GM20431 (cell line): ENCODE measurements around the gene DHRS12.

Source experiments
- in situ Hi-C: fragments of 300-500 bp; cut with MseI, MboI; formaldehyde crosslinking; loops from one replicate; pipeline ENCODE4 v1.15.0; 2020; ENCODE audit warnings: low sequenced_read_pairs; ENCODE audit not compliant: unreplicated experiment

DHRS12 gene

DNA sequence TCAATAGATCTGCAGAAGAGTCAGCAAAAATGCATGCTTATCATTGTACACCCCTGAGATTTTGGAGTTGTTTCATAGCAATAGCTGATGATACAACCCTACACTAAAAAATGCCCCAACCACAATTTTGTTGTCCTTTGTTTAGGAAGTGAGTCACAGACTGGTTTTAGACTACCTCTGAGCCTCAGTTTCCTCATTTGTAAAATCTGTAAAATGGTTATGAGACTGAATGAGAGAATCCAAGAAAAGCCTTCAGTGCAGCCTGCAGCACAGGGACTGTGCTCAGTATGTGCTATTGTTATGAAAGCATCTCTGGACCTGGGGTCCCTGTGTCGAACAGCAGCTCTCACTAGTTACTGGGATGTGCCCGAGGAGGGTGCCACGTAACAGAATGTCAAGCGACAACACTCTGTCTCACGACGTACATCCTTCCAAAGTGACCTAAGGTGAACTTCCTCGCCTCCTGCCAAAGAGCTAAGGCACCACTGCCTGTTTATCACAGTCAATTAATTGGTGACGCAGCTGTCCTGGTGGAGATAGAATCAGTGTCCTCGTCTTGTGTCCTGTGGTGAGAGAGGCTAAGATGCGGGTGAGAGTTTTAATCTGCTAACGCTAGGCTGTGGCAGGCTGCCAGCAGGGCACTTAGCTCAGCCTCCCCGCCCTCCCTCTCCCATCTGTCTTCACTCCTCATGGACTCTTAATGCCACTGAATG is 18.1 kb downstream of the DHRS12 start:
- in situ Hi-C loops: loop anchor here (25.0 kb wide), 1 partner anchor 349 kb away; no protein-coding TSS in a partner anchor

DNA sequence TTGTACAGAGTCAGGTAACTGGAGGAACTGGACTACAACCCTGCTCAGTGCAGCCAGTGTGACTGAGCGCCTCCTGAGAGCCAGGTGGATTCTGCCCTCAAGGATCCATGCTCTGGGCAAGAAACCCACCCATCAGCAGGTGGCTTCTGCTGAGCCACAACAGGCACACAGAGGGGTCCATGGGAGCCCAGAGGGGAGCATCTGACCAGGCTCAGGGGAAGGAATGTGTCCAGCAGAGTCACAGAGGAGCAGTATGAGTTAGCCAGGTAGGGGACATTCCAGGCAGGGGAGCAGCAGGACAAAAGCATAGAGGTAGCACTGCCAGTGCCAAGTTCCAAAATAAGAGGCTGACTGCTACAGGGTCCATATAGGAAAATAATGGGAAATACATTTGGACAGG is 19.9 kb downstream of the DHRS12 start:
- in situ Hi-C loops: loop anchor here (25.0 kb wide), 1 partner anchor 347 kb away; no protein-coding TSS in a partner anchor

DNA sequence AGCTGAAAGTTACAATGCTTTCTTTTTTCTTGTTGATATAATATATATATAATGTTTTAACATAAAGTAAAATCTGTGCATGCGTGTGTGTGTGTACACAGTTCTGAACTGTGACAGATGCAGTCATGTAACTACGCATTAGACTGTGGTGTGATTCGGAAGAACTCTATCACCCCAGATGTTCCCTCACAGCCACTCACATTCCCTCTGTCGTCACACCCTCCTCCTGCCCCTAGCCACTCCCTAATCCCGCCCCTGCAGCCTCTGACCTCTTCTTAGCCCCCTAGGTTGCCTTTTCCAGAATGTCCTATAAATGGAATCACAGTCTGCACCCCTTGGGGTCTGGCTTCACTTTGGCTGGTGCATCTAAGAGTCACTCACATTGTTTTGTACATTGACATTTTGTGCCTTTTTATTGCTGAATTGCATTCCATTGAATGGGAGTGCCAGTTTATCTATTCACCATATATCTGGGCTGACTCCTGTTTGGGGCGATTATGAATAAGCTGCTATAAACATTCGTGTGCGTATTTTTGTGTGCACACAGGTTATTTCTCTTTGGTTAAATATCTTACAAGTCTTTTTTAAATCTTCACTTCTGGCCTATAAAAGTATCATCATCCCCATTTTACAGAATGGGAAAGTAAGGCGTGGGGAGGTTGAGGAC is 20.4 kb downstream of the DHRS12 start:
- in situ Hi-C loops: loop anchor here (25.0 kb wide), 1 partner anchor 346 kb away; no protein-coding TSS in a partner anchor

DNA sequence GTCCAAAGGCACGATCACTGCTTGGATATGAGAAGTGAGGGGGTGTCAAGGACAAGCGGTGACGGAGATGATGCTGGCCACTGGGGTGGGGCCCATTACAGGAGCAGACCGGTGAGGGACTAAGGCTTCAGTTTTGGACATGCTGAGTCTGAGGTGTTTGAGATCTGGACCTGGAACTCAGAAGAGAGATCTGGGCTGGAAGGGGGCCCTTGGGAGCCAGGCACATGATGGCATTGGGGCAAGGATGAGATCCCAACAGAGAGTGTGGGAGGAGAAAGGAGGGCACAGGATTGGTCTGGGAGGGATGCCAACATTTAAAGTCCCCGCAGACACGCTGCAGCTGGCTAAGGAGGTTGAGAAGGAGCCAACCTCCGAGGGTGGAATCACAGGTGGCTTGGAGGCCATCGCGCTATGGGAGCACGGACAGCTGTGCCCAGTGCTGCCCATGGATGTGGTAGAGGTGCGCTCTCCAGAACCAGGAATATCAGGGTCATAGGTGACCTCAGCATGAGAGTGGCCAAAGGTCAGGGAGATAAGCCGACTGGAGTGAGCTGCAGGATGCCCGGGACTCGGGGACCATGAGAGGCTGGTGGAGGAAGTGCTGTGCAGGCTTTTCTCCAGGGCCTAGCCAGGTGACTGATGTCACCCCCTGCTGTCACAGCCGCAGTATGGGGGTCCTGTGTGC is 21.8 kb downstream of the DHRS12 start:
- in situ Hi-C loops: loop anchor here (25.0 kb wide), 1 partner anchor 345 kb away; no protein-coding TSS in a partner anchor

DNA sequence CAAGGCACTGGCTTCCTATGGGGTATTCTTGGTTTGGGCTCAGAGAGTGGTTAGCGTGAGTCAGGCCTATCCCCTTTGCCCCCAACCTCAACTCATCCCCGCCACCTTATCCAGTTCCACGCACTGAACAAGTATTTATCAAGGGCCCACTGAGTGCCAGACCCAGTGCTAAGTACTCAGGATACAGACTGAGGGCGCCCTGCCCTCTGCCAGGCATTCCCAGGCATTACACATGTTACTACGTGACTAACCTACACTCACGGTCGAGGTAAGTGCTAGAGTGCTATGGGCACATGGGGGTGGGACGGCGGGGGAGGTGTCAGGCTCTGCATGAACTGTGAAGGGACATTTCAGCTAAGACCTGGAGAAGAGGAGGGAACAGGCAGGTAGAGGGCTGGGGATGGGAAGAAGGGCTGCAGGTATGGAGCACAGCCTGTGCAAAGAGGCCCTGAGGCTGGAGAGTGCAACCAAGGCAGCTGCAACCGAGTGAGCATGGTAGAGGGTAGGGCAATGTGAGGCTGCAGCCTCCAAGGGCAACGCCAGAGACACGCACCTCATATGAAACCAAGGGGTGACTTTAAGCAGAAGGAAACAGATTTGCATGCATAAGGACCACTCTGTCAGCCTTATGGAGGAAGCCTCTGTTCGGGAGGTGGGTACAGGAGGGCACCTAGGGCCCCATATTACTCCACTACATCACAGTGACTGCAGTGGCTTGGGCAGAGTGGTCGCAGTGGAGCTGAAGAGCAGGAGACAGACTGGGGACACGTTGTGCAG is 22.5 kb downstream of the DHRS12 start:
- in situ Hi-C loops: loop anchor here (25.0 kb wide), 1 partner anchor 344 kb away; no protein-coding TSS in a partner anchor

DNA sequence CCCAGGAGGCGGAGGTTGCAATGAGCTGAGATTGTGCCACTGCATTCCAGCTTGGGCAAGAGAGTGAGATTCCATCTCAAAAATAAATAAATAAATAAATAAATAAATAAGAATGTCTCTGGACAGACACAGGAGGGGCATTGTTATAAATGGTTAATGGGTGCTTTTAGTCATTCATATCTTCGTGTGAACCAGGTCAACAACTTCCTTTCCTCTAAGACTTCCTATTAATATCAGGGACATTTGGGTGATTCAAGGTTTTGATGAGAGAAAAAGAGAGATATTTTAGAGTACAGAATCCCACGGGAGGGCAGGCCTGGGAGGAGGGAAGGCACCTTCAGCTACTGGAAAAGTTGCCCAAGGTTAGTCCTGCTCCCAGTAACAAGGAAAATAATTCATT is 23.9 kb downstream of the DHRS12 start:
- in situ Hi-C loops: loop anchor here (25.0 kb wide), 1 partner anchor 343 kb away; no protein-coding TSS in a partner anchor

DNA sequence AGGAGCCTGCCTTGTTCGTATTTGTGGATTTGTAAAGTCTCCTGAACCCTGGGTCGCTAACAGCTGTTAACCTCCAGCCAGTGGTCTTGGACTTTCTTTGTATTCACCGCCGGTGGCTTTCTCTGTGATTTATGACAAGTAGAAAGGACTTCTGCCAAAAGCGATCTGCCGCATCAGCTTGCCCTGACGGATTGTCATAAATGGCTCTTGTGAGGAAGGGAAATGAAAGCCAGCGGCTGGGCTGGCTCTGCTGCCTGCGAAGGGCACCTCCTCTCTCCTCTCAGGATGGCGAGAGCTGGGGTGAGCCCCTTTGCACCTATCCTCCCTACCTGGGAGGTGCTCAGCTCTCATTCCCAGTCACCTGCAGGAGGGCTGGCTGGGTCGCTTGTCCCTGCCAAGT is 25.6 kb downstream of the DHRS12 start:
- in situ Hi-C loops: loop anchor here (25.0 kb wide), 1 partner anchor 341 kb away; no protein-coding TSS in a partner anchor

DNA sequence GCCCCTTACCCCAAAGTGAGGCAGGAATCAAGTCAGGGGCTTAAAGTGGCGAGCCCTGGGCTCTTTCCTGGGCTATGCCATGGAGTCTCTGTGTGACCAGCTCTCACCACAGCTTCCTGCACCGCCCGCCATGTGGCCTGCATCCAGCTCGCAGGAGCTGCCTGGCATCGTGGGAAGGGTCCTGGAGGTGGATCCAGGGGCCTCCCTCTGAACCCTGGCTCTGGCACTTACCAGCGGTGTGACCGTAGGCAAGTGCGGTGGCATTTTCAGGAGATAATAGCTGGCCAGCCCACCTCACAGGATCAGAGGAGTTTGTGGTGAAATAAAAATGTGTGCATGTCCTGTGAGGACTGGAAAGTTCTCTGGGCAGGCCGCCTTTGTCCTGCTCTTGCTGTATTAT is 26.0 kb downstream of the DHRS12 start:
- in situ Hi-C loops: loop anchor here (25.0 kb wide), 1 partner anchor 341 kb away; no protein-coding TSS in a partner anchor

DNA sequence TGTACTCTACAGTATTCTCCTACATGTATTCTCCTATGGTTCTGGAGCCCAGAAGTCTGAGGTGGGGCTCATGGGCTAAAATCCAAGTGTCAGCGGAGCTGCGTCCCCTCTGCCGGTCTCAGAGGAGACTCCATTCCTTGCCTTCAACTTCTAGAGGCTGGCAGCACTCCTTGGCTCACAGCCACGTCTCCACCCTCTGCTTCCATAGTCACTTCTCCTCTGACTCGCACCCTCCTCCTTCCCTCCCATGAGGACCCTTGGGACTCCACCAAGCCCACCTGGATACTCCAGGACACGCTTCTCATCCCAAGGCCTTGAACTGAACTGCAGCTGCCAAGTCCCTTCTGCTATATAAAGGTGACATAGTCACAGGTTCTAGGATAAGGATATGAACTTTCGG is 27.8 kb downstream of the DHRS12 start:
- in situ Hi-C loops: loop anchor here (25.0 kb wide), 1 partner anchor 339 kb away; no protein-coding TSS in a partner anchor

DNA sequence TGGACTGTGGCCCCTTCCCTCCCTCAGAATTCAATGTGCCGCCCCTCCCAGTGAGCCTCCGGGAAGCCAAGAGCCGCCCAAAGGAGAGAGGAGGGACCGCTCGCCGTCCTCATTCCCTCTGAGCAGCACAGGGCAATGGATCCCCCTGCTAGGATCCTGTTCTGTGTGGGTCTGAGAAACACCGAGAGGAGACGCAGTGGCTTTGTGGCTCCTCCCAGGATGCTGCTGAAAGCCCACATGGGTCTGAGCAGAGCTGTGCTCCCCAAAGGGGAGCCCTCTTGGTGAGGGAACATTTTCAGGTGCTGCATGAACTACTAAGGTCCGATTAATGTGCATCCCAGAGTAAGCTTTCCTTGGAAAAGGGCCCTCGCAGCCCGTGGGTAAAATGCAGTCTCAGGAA is 30.4 kb downstream of the DHRS12 start:
- in situ Hi-C loops: no loop called here

DNA sequence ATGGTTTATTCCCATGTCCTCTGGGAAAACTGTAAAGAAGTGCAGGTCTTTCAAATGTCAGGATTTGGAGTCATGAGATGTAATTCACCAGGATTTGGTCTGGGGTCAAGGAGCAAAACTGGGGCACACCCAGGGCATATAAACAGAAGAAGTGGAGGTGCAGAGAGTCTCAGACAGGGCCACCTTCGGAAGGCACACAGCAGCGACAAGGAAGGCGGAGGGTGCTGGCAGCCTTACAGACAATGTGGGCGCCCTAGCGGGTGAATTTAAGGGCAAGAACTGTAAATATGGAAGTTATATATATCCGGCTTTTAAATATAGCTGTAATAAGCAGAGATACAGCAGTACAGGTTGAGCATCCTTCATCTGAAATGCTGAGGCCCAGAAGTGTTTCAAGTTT is 31.2 kb downstream of the DHRS12 start:
- in situ Hi-C loops: no loop called here

DNA sequence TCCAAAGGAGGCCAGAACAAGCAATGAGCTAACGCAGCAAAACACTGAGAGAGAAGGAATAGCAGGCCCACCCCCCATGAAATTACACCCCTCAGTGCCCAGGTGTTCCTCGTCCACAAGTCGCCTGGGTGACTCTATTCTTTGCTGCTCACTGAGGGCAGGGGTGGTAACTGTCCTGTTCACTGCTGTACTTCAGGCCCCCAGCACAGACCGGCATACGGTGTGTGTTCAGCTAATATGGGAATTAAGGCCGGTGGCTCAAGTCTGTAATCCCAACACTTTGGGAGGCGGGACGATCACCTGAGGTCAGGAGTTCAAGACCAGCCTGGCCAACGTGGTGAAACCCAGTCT is 31.9 kb downstream of the DHRS12 start:
- in situ Hi-C loops: no loop called here

DNA sequence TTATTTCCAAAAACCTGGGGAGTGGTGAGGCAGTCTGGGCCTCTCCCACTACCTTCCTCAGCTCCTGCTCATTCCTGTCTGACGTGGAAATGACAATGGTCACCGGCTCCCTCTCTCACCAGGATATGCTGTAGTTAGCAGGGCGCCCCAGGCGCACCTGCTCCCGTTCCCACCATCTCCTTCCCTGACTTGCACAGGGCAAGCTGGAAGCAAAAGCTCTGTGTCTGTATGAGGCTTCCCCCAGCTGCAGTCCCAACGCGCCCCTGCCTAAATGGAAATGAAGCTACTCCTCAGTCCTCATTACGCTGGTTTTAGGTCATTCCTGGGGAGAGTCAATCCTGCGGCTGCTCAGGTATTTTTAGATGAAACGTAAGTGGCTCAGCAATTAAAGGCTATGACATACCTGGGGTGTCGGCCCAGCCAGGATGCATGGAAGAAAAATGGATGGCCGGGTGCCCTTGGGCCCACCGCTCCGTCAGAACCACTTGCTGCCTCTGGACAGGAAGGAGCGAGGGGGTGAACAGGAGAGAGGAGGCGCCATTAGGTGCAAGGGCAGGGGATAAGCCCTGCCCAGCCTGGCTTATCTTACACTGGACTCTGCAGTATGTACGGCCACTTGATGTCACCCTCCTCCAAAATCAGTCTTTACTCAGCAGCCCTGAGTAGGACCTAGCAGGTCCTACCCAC is 32.4 kb downstream of the DHRS12 start:
- in situ Hi-C loops: no loop called here

DNA sequence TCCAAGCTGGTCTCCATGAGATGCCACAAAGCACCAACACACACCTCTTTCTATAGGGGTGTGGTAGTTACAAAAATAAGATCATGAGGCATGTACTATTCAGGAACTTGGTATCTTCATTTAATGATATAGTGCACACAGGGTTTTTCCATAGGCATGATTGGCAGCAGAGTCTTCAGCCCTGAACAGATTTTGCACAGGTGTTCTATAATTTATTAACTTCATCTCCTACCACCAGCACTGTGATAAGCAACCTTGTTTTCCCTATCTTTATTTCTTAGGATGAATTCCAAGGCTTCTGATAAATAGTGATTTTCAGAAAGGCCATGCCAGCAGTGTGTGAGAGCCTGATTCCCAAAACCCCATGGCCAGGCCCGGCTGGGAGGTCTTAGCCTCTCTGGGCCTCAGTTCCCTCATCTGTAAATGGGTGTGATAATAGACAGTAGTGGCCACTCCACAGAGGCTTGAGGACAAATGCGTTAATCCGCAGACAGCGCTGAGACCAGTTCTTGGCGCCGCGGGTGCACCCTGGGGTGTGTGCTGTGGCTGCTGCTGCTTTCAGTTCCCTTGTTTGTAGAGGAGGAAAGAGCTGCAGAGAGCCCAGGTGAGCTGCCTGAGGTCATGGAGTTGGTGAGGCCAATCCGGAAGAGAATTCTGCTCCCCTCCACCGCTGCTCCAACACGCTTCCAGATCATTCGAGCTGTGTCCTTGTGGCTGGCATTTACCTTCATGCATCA is 33.1 kb downstream of the DHRS12 start:
- in situ Hi-C loops: no loop called here

DNA sequence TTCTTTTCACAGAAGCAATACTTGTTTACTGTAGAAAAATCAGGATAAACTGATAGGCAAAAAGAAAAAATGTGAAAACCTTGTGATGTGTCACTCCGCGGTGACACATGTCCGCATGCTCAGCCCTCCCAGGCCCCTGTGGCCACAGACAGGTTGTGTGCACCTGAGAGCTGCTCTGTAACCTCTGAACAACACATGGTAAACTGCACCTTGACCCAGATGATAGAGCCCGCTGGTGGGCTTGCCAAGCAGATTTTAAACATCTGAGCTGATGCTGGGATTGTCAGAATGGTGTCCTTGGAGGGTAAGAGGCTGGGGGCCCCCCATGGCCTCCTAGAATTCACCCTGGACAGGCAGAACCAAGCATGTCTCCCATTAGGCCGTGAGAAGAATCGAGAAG is 33.8 kb downstream of the DHRS12 start:
- in situ Hi-C loops: no loop called here

DNA sequence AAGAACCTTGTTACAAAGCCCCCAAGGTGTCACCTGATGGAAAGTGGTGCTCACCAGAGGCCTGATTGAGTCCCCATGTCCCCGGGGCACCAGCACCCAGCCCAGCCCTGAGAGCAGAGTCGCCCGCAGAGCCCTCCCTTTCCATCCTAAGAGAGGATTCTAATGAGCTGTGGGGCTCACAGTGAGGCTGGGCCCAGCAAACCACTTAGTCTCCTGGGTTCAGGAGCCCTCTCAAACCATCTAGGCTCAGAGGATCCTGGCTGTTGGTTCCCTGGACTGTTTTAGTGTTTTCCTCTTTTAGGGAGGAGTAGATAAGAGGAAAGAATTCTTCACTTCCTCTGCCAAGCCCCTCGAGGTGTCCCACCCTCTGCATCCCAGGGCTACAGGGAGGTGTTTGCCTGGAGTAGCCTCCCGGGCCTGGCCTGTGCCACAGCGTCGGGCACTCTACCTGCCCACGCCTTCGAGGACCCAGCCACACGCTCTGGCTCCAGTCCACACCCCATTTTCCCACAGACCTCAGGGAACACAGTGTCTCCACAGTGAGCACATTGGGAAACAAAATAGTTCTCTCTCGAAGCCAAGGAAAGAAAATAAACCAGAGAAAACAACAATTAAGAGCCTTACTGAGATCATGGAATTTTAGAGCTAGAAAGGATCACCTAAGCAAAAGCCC is 34.4 kb downstream of the DHRS12 start:
- in situ Hi-C loops: no loop called here

DNA sequence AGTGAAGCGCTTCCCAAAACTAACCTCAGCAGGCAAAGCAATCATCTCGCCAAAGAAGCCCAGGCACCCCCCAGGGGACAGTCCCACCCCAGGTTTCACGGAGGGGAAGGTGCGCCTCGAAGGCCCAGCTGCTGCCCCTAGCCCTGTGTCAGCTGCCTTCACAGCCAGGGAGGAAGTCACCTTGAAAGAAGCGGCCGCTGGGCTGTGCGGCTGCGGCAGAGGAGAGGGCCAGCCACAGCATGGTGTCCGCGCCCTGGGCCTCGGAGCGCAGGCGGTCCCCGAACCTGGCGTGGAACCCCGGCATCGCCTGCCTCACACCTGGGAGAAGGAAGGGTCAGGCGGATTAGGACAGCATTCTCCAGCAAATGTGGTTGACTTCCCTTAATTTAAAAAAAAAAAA is 35.0 kb downstream of the DHRS12 start:
- in situ Hi-C loops: no loop called here

DNA sequence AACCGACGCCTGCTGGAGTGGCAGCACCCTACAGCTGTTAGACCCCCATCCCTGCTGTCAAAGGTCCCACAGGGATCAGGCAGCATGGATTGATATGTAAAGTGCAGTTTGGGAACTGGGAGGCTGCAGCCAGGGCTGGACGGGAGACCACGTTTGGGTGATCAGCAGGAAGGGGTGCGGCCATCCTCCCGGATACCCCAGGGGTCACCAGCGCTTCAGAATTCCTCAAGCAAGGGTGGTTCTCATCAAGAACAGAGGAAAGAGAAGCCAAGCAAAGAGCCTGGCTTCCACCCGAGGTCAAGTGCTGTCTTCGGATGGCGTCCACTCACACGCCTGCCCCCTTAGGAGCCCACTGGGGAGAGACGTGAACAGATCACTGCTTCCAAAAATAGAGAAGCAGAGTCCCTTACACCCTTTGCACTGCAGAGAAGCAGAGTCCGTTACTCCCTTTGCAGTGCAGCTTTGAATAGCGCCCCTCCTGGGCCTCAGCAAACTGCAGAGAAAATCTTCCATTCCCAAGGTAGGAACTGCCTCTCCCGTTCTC is 35.5 kb downstream of the DHRS12 start:
- in situ Hi-C loops: no loop called here
